Measurements from ENCODE around the gene JAZF1. TPM values are rescaled to one million over a fixed set of nuclear protein-coding genes. Genes with fewer than 3 reads are reported as not detected.

JAZF1 gene
- total and polyA plus RNA-seq, 2 of the 4 experiments (the other 2 are of a cell fraction), result 8.4 to 10.5 TPM

DNA sequence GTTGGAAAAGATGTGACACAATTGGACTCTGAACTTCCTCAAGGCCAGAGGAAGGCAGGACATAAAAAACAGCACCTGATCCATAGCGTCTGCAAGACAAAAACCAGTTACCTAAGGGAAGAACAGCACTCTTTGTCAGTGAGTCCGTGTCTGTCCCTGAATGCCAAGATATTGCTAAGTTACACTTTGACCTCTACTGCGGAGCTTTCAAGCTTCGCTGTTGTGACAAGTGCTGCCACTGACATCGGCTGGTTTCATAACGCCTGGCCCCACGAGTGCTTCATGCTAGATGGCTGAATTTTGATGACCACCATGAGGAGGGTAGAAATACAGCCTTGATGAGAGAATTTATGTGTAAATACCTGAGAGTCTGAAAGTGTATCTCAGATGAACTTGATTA, 49.7 kb upstream of the JAZF1 start:
- intact Hi-C loops (cut with micrococcal nuclease) (loop anchor here (5.0 kb wide), 1 partner anchor 1372 kb away; no protein-coding TSS in a partner anchor), in situ Hi-C loops (cut with MboI; ENCODE audit: low sequenced_read_pairs) (no loop called here), dilution Hi-C loops (cut with HindIII; ENCODE audit: low sequenced_read_pairs, unreplicated experiment) (no loop called here)
- no peak overlapping the region for H3K4me3 ChIP-seq (ENCODE audit: insufficient read depth, low read depth, low read length)
- H3K4me2 ChIP-seq (ENCODE audit: low read depth, low read length), result no peak overlapping the region
- H3K27me3 ChIP-seq (ENCODE audit: control insufficient read depth, insufficient read depth, low read length), result no peaks in the 10 kb centered on the region; the same call in 1 of the 2 replicates
- no peak overlapping the region for H2BK5ac ChIP-seq (ENCODE audit: low read depth, low read length, poor library complexity, severe bottlenecking)
- DNase-seq (no peak), ATAC-seq (ENCODE audit: low read depth) (no peak)
- 75% methylated on average over 2 of the region's 7 CpGs; no CpG with 5 or more reads in 1 of the 2 experiments for WGBS, 2 experiments (ENCODE audit: extremely low coverage in 2 of 2, insufficient read length in 1 of 2)
- H4K91ac ChIP-seq (ENCODE audit: insufficient read depth, low read depth, low read length), result no peak overlapping the region
- no peak overlapping the region for H3K9ac ChIP-seq (ENCODE audit: low read depth, low read length)
- H2AFZ ChIP-seq (replicated peaks; ENCODE audit: low read length, poor library complexity), result no peak overlapping the region
- ChIA-PET CTCF (no interaction called here), POLR2A (ENCODE audit: unreplicated experiment) (no interaction called here)
- H2BK120ac ChIP-seq (ENCODE audit: low read depth, low read length), result no peak overlapping the region
- H2AK5ac ChIP-seq (ENCODE audit: low read depth, low read length), result no peak overlapping the region
- no peaks in the 10 kb centered on the region; the same call in 1 of the 2 replicates for H3K9me1 ChIP-seq (ENCODE audit: insufficient read depth, low read length)
- no peaks in the 10 kb centered on the region for H3K9me3 ChIP-seq (ENCODE audit: control insufficient read depth, insufficient read depth, low read length)
- no peak overlapping the region for H4K5ac ChIP-seq (ENCODE audit: low read depth, low read length)
- H3K79me1 ChIP-seq (ENCODE audit: low read depth in 1 of 2, low read length in 2 of 2), result no peaks in the 10 kb centered on the region
- no TSS peak for BruUV-seq (replicated peaks)
- no peak overlapping the region for H3K23ac ChIP-seq (ENCODE audit: low read depth, low read length)
- no peak overlapping the region for H3K4ac ChIP-seq (ENCODE audit: low read depth, low read length)
- no peak overlapping the region for H3K56ac ChIP-seq (ENCODE audit: extremely low read depth, insufficient read depth, low read length)
- H2BK15ac ChIP-seq (ENCODE audit: low read depth, low read length), result no peak overlapping the region
- no peak overlapping the region for H3K14ac ChIP-seq (replicated peaks; ENCODE audit: low read depth, low read length)
- no peaks in the 10 kb centered on the region for H3K36me3 ChIP-seq (ENCODE audit: control insufficient read depth, insufficient read depth, low read length)
- no peak overlapping the region for H2AK9ac ChIP-seq (replicated peaks; ENCODE audit: low read depth, low read length, poor library complexity)
- no peak overlapping the region for H3K27ac ChIP-seq (ENCODE audit: insufficient read depth, low read length)
- TF ChIP-seq FOS (IDR thresholded peaks at IDR 0.05; ENCODE audit: low read depth, low read length), result no peak
- no peak for TF ChIP-seq RFX5 (IDR thresholded peaks at IDR 0.05; ENCODE audit: low read depth, low read length)
- TF ChIP-seq CHD1 (IDR thresholded peaks at IDR 0.05; ENCODE audit: low read depth, low read length), result no peak
- TF ChIP-seq, protein P1, sequence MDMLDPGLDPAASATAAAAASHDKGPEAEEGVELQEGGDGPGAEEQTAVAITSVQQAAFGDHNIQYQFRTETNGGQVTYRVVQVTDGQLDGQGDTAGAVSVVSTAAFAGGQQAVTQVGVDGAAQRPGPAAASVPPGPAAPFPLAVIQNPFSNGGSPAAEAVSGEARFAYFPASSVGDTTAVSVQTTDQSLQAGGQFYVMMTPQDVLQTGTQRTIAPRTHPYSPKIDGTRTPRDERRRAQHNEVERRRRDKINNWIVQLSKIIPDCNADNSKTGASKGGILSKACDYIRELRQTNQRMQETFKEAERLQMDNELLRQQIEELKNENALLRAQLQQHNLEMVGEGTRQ (IDR thresholded peaks at IDR 0.05; ENCODE audit: low read depth, low read length), result no peak
- TF ChIP-seq RCOR1 (IDR thresholded peaks at IDR 0.05; ENCODE audit: insufficient replicate concordance, low read length), result no peak
- no peak for TF ChIP-seq MAFK (IDR thresholded peaks at IDR 0.05; ENCODE audit: low read depth, low read length)
- TF ChIP-seq, protein P2, sequence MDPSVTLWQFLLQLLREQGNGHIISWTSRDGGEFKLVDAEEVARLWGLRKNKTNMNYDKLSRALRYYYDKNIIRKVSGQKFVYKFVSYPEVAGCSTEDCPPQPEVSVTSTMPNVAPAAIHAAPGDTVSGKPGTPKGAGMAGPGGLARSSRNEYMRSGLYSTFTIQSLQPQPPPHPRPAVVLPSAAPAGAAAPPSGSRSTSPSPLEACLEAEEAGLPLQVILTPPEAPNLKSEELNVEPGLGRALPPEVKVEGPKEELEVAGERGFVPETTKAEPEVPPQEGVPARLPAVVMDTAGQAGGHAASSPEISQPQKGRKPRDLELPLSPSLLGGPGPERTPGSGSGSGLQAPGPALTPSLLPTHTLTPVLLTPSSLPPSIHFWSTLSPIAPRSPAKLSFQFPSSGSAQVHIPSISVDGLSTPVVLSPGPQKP (IDR thresholded peaks at IDR 0.05; ENCODE audit: borderline replicate concordance, low read depth, low read length), result no peak
- TF ChIP-seq RAD21 (IDR thresholded peaks at IDR 0.05; ENCODE audit: low read length), result no peak
- TF ChIP-seq MXI1 (IDR thresholded peaks at IDR 0.05; ENCODE audit: borderline replicate concordance, low read depth, low read length), result no peak
- TF ChIP-seq NFE2L2 (IDR thresholded peaks at IDR 0.05; ENCODE audit: low read depth, low read length), result no peak
- no peak for TF ChIP-seq POLR2A (IDR thresholded peaks at IDR 0.05; ENCODE audit: low read depth, low read length)
- no peak for TF ChIP-seq MAZ (IDR thresholded peaks at IDR 0.05; ENCODE audit: borderline replicate concordance, low read depth, low read length)
- TF ChIP-seq, protein P3, sequence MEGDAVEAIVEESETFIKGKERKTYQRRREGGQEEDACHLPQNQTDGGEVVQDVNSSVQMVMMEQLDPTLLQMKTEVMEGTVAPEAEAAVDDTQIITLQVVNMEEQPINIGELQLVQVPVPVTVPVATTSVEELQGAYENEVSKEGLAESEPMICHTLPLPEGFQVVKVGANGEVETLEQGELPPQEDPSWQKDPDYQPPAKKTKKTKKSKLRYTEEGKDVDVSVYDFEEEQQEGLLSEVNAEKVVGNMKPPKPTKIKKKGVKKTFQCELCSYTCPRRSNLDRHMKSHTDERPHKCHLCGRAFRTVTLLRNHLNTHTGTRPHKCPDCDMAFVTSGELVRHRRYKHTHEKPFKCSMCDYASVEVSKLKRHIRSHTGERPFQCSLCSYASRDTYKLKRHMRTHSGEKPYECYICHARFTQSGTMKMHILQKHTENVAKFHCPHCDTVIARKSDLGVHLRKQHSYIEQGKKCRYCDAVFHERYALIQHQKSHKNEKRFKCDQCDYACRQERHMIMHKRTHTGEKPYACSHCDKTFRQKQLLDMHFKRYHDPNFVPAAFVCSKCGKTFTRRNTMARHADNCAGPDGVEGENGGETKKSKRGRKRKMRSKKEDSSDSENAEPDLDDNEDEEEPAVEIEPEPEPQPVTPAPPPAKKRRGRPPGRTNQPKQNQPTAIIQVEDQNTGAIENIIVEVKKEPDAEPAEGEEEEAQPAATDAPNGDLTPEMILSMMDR (conservative IDR thresholded peaks at IDR 0.05; ENCODE audit: low read depth, low read length), result no peak
- H2BK20ac ChIP-seq (ENCODE audit: low read depth, low read length), result no peak overlapping the region
- no peak overlapping the region for H4K8ac ChIP-seq (ENCODE audit: low read depth in 2 of 2, low read length in 2 of 2)
- H3K18ac ChIP-seq (ENCODE audit: low read depth, low read length), result no peak overlapping the region
- H4K20me1 ChIP-seq (ENCODE audit: insufficient read depth, low read length), result no peaks in the 10 kb centered on the region
- H3K4me1 ChIP-seq (ENCODE audit: control insufficient read depth, insufficient read depth, low read length), result no peaks in the 10 kb centered on the region

Measured in IMR-90 (cell line).